ENCODE data around the gene USP10.

DNA sequence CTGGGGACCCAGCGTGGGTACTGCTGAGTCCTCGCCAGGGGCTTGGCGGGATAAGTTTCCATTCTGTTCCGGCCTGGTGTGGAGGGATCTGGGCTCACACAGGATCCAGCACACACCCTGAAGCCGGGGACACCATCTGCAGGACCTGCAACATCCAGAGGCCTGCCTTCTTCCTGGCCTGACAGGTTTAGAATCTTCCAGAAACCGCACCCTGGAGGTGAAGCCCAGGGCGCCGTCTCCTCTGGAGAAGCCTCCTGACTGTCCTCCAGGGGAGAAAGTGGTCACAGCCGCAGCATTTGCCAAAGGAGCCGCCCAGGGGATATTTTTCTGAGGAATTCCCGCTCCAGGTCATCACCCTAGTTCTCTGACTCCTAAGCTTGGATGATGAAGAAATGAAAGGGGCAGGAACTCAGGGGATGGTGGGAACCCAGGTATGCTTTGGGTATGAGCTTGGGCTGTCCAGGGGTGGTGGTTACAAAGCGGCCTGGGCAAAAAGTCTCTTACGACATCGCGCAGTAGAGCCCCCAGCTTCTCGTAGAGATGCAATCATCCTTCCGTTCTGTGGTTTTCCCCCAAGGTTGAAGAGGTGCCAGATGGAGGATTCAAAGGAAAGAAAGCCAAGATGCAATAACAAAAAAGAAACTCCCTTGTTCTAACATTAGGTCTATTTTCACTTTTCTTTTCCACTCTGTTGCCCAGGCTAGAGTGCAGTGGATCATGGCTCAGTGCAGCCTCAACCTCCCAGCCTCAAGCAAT, 110.9 kb downstream of the USP10 start:
- TF ChIP-seq, protein P1, sequence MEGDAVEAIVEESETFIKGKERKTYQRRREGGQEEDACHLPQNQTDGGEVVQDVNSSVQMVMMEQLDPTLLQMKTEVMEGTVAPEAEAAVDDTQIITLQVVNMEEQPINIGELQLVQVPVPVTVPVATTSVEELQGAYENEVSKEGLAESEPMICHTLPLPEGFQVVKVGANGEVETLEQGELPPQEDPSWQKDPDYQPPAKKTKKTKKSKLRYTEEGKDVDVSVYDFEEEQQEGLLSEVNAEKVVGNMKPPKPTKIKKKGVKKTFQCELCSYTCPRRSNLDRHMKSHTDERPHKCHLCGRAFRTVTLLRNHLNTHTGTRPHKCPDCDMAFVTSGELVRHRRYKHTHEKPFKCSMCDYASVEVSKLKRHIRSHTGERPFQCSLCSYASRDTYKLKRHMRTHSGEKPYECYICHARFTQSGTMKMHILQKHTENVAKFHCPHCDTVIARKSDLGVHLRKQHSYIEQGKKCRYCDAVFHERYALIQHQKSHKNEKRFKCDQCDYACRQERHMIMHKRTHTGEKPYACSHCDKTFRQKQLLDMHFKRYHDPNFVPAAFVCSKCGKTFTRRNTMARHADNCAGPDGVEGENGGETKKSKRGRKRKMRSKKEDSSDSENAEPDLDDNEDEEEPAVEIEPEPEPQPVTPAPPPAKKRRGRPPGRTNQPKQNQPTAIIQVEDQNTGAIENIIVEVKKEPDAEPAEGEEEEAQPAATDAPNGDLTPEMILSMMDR (IDR thresholded peaks at IDR 0.05; ENCODE audit: insufficient read depth, low read depth, low read length): no peak
- TF ChIP-seq EZH2 (IDR thresholded peaks at IDR 0.05; ENCODE audit: insufficient read depth, low read length): no peak
